Activated naive CD4-positive, alpha-beta T cell treated with anti-CD3 and anti-CD28 coated beads, Interleukin-2, amount 50 U/mL, for 72 hours (primary cell): Measurements from ENCODE around the gene DPF3. TPM values are rescaled to one million over a fixed set of nuclear protein-coding genes. Genes with fewer than 3 reads are reported as not detected.
A peak's percentile ranks its signal among the peaks of the same experiment; 100 is the strongest.
"Not testable (repeated sequence)": the region's sequence is repeated elsewhere in the genome, so short reads cannot be mapped to it uniquely, and the experiment has no call there.

Experiments
- ATAC-seq, 2 donors: fragments of 150-1000 bp; cut with Tn5 transposase; 2 replicates each; pipeline ENCODE4 v1.10.0; 2021; ENCODE audit warnings: mild to moderate bottlenecking in 2 of 2, moderate library complexity in 2 of 2
- DNase-seq, 2 donors: peaks; one replicate each; pipeline ENCODE4 v3.0.0; 2021 to 2022; ENCODE audit warnings: low spot score in 2 of 2
- H3K27ac Mint-ChIP-seq, 2 donors: one replicate each; pipeline ENCODE4 v1.8.0; 2022; ENCODE audit warnings: mild to moderate bottlenecking in 2 of 2, mixed read lengths in 2 of 2
- H3K36me3 Mint-ChIP-seq, 2 donors: one replicate each; pipeline ENCODE4 v1.8.0; 2022; ENCODE audit warnings: mixed read lengths in 2 of 2
- H3K9me3 Mint-ChIP-seq, 2 donors: one replicate each; pipeline ENCODE4 v1.8.0; 2022; ENCODE audit warnings: mixed read lengths in 2 of 2
- total RNA-seq, 2 donors: library from RNA; stranded (reverse); gene quantifications; one replicate each; pipeline ENCODE4 v1.2.3, GENCODE V29; 2022

DPF3 gene
- total RNA-seq, 2 donors from 2014 or later, result 0.29 TPM; not detected in 1

DNA sequence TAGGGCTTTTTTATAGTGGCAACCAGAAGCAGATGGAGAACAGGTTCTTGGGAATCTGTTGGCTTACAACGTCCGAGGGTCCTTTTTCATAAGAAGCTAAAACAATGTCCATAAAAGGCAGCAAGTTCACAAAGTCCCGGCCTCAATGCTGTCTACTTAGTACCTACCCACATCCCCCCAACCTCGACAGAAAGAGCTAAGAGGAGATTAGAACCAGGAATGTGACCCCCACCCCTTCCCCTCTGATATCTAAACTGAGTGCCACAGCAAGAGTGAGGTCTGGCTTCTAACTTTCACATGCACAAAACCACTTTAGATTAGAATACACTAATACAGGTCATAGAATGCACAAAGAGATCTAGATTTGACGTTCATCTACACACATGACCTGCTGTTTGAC is 4.5 kb downstream of the DPF3 start:
- Mint-ChIP-seq H3K9me3 (no peaks in the 10 kb centered on the region), H3K27ac (no peak overlapping the region), H3K36me3 (peaks cover 5 to 6% of the 10 kb centered on the region in 2 donors)
- ATAC-seq, result no peak
- DNase-seq, result no peak

DNA sequence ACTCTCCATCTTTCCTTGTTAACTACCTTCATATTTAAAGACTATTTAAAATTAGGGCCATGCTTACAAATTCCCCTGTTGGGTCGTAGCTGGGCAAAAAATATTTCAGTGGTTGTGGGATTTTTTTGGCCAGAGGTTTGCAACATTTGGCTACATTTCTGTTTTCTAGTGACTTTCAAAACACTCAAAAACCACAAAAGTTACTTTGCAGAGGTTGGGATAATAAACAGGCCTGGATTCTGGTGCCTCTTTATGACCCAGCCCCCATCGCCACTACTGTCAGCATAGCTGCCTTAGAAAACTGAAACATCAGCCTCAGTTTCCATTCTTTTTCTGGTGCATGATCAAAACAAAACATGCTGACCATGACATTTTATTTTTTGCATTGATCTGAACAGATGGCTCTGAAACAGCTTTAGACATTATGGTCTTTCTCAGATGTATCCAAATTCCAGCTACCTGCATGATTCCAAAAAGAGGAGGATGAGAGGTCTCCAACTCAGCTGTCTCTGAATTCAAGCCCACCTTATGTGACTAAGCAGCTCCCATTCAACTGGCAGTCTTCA is 5.2 kb downstream of the DPF3 start:
- Mint-ChIP-seq H3K36me3 (peaks cover 5 to 6% of the 10 kb centered on the region in 2 donors), H3K9me3 (no peaks in the 10 kb centered on the region), H3K27ac (no peak overlapping the region)
- ATAC-seq, result no peak
- no peak for DNase-seq

DNA sequence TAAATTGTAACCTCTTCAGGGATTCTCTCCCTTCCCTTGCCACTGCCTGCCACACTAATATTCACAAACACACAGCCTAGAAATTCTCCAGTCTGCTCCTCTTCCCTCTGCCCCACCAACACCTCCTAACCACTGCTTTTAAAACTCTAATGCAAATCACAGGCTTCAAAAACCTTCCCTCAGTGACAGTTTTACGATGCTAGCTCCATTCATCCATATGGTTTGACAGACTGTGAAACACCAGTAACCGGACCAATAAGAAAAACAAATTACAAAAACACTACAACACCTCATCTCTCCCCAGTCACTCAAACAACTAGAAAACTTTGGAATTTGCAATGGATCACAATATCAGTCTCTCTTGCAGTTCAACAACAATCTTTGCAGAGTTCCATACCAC is 5.7 kb downstream of the DPF3 start:
- ATAC-seq, result no peak

DNA sequence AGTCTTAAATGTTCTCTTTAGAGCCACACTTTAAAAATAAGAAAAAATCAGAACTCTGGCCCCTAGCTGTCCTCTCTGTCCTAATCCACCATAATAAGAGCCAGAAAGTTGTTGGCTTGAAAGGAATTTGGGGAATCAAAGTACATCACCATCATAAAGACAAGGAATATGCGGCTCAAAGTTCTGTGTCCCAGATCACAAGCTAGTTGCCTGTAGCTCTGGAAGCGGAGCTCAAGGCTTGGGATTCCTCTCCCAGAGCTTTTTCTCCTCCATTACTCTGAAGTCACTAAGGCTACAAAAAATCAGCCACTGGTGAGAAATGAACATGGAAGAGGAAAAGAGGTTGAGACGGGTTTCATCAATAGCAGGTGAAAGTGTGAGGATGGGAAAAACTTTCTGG is 6.4 kb downstream of the DPF3 start:
- no peaks in the 10 kb centered on the region for H3K9me3 Mint-ChIP-seq
- no peak for ATAC-seq

More for the DNA sequence above, 5.7 kb downstream of the DPF3 start:
- no peak for DNase-seq
- Mint-ChIP-seq H3K27ac (no peak overlapping the region), H3K9me3 (no peaks in the 10 kb centered on the region), H3K36me3 (peaks cover 5 to 6% of the 10 kb centered on the region in 2 donors)

DNA sequence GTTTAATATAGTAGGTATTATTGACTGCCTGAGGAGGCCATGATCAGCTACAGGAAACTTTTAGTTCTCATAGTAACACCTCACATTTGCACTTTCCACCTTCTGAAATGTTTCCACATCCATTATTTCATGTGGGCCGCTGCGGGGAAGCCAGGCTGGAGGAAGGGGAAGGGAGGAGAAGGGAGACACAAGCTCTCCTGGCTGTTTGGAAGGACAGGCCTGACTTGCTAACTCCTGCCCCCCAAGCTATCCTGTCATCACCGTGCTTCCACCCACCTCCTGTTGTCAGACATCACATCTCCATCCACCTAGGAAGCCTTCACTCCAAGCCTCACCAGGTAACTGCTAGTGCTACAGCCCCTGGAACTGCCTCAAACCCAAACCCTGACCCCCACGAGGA is 9.5 kb downstream of the DPF3 start:
- H3K36me3 Mint-ChIP-seq, result no peaks in the 10 kb centered on the region
- ATAC-seq, result no peak
- DNase-seq, result no peak
- no peaks in the 10 kb centered on the region for H3K9me3 Mint-ChIP-seq
- no peak overlapping the region for H3K27ac Mint-ChIP-seq

More for the DNA sequence above, 6.4 kb downstream of the DPF3 start:
- DNase-seq, result no peak
- peaks cover 2% of the 10 kb centered on the region in 2 donors for H3K36me3 Mint-ChIP-seq
- H3K27ac Mint-ChIP-seq, result no peak overlapping the region

DNA sequence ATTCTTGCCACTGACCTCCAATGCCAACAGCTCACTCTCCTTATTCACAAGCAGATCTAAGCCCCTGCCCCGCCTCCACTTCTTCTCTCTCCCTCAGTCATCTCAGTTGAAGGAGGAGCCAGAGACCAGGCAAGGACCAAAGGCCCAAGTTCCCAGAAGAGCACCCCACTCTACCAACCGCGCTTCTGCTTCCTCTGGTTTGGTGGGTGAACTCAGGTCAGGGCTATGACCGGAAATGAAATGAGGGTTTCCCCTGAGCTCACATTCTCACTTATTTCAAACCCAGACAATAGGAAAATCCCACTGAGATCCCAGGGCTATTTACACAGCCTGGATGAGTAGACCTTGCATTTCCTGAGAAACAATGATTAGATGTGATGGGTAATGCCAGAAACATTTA is 9.9 kb downstream of the DPF3 start:
- Mint-ChIP-seq H3K36me3 (no peaks in the 10 kb centered on the region), H3K27ac (peak overlapping the region in 1 of 2 donors; percentile 82), H3K9me3 (no peaks in the 10 kb centered on the region)
- ATAC-seq, result peak; percentile 52 to 67
- no peak for DNase-seq

DNA sequence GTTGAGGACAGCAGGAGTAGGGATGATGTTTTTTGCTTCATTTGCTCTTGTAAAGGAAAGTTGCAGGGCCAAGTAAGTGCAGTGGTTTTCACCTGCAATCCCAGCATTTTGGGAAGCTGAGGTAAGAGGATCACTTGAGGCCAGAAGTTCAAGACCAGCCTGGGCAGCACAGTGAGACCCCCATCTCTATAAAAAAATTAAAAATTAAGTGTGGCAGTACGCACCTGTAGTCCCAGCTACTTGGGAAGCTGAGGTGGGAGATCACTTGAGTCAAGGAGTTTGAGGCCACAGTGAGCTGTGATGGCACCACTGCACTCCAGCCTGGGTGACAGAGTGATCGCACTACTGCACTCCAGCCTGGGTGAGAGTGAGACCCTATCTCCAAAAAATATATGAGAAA is 10.8 kb downstream of the DPF3 start:
- H3K27ac Mint-ChIP-seq, result no peak overlapping the region
- DNase-seq (no peak), ATAC-seq (no peak)
- no peaks in the 10 kb centered on the region for H3K9me3 Mint-ChIP-seq
- no peaks in the 10 kb centered on the region for H3K36me3 Mint-ChIP-seq

DNA sequence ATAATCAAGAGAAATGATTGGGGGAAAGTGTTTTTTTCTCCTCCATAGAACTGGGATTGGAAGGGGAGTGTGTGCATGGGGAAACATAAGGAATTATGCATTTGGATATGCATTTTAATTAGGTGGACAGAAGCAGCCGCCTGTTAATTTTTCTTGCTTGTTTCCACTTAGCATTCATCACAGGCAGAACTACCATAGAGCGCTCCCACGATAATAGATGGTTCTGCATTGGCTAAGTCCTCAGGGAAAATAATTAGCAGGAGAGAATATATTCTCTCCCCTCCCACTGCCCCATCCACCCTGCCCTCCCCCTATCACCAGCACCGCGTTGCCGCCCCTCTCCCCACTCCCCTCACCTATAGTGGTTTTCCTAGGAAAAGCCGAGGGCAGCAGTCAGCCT is 11.4 kb downstream of the DPF3 start:
- H3K27ac Mint-ChIP-seq, result no peak overlapping the region
- no peaks in the 10 kb centered on the region for H3K36me3 Mint-ChIP-seq
- ATAC-seq (no peak), DNase-seq (no peak)
- H3K9me3 Mint-ChIP-seq, result no peaks in the 10 kb centered on the region

DNA sequence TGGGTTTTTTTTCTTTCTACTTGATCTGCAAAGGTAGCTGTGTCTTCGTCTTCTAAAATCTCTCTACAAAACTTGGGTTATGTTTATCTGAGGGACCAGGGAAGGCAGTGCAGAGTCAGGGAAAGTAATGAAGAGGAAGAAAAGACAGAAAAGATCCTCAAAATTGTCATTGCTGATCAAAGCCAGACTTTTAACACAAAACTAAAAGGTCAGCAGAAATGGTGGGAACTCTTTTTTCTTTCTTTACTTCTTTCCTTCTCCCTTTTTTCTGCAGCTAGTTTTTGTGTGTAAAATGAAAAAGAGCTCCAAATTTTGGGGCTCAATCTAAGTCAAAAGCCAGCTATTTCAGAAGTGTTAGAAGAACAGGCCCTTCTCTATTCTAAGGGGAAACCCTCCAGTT is 11.9 kb downstream of the DPF3 start:
- Mint-ChIP-seq H3K9me3 (no peaks in the 10 kb centered on the region), H3K27ac (no peak overlapping the region), H3K36me3 (no peaks in the 10 kb centered on the region)
- ATAC-seq, result no peak
- no peak for DNase-seq

DNA sequence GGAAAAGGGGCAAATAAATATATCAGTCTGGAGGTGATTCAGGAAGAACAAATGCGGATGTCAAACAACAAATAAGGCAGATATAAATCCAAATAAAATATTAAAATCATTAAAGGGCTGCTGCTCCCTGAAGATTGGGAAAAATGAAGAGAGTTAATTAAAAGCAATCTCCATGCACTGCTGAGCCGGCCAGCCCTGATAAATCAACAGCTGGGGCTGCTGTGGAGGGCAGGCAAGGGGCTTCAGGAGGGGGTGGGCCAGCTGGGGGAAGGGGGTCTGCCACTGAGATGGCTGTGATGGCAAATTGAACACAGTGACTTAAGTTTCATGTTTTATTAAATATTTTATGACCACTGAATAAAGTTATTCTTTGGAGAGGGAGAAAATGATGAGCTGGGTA is 12.4 kb downstream of the DPF3 start:
- no peak for ATAC-seq
- no peaks in the 10 kb centered on the region for H3K36me3 Mint-ChIP-seq
- DNase-seq, result no peak
- no peaks in the 10 kb centered on the region for H3K9me3 Mint-ChIP-seq
- H3K27ac Mint-ChIP-seq, result no peak overlapping the region

DNA sequence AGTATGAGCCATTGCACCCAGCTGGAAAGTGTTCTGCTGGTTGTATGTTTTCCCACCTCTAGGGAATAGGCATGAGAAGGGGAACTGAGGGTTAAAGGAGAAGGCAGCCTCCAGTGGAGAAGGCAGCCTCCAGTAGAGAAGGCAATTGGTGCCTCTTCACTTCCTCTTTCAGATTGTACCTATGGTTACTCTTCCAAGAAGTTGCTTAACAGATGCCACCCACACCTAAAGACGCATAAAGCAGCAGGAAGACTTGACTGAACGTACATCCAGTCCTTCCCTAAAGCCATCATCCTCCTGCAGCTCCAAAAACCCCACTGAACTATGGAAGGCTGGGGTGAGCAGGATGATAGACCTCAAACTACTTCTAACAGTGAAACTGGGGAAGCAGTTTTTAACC is 13.1 kb downstream of the DPF3 start:
- H3K9me3 Mint-ChIP-seq, result no peaks in the 10 kb centered on the region
- ATAC-seq (no peak), DNase-seq (no peak)
- H3K27ac Mint-ChIP-seq, result no peak overlapping the region
- H3K36me3 Mint-ChIP-seq, result no peaks in the 10 kb centered on the region

DNA sequence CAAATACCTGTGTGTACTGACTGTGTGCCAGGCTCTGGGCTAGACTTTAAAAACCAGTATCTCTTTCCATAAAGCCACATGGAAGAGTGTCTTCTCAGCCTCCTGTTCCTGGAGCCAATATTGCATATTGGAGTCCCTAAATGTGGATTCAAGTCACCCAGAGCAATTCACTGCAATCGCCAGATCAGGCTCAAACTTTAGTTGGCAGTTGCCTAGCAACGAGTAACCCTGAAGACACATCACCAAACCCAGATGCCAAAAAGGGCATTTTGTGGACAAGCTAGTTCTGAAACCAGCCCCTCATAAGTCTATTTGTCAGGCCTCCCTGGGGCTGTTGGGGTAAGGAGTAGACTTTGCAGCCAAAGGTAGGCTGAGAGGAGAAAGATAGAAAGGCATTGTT is 13.7 kb downstream of the DPF3 start:
- no peak for ATAC-seq
- no peak overlapping the region for H3K27ac Mint-ChIP-seq
- DNase-seq, result no peak
- H3K36me3 Mint-ChIP-seq, result no peaks in the 10 kb centered on the region
- no peaks in the 10 kb centered on the region for H3K9me3 Mint-ChIP-seq

DNA sequence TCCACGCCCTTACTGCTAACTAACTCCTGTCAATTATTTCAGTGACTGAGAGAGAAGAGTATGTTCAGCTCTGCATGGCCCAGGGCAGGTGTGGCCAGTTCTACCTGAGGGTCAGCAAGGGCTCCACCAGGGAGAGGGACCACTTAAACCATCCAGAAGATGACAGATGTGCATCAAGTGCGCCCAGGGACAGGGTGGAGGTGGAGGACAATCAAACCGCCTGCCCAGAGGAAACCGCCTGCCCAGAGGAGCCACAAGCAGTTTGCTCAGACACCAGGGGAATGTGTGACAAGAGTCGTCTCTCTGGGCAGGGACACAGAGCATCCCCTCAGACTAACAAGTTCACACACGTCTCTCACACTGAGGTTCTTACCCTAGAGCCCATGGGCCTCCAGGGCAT is 14.5 kb downstream of the DPF3 start:
- ATAC-seq (no peak), DNase-seq (no peak)
- Mint-ChIP-seq H3K27ac (peak overlapping the region in 1 of 2 donors; percentile 29), H3K9me3 (no peaks in the 10 kb centered on the region), H3K36me3 (no peaks in the 10 kb centered on the region)

DNA sequence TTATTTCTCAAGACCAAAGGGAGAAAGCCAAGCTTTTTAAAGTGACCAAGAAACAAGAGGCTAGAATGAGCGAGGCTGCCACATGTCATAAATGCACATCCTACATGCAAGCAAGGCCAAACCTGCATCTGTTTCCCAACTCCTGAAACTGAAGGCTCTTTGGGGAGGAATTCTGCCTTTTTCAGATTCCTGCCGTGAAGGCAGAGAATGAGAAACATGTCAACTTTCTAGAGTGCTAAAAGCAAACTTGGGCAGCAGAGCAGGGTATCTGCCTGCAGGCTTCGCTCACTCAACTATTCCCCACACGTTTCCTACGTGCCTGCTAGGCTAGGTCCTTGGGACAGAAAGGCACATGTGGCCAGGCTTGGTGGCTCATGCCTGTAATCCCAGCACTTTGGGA is 15.2 kb downstream of the DPF3 start:
- Mint-ChIP-seq H3K36me3 (no peaks in the 10 kb centered on the region), H3K9me3 (no peaks in the 10 kb centered on the region), H3K27ac (no peak overlapping the region)
- no peak for DNase-seq
- ATAC-seq, result no peak

DNA sequence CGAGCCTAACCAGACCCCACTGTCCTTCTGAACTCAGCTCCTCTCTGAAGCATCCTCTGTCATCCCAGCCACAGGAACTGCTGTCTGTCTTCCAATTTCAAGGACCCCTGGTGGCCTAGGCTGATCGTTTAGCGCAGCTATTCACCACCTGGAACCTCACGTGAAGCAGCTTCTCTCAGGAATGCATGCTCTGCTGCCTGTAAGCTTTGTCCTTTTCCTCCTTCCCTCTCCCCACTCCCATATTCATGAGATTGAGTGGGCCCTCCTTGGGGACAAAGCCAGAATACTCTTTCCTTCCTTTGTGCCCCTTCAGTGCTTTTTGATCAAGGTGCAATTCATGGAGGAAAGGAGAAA is 17.2 kb downstream of the DPF3 start:
- no peak for DNase-seq
- H3K9me3 Mint-ChIP-seq, result no peaks in the 10 kb centered on the region
- ATAC-seq, result no peak
- no peak overlapping the region for H3K27ac Mint-ChIP-seq
- peaks cover 0 to 5% of the 10 kb centered on the region in 2 donors for H3K36me3 Mint-ChIP-seq

DNA sequence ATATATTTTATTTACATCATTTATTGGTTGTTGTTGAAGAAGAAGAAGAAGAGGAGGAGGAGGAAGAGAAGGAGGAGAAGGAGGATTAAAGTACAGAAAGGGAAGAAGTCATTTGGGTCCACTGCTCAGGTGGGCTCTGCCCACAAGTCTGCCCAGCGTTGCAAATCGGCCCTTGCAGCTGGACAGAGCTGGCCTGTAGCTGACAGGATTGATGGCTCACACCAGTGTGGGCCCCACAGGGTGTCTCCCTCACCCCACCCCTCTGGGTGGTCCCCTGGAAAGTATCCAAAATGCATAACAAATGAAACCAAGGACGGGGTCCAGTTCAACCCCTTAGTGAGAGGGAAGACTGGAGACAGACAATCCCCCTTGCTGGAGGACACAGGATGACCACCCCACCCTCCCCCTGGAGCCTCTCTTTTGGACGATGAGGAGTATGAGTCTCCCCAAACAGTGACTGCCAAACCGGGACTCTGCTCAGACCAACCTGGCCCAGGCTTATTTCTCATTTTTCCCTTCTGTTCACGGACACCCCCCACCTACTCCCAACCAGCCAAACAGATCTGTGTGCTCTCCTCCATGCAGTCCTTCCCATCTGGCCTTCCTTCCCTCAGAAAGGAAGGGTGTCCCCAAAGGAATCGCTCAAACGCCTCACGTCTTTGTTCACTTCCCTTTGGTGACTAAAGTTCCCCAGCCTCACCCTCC is 17.7 kb downstream of the DPF3 start:
- ATAC-seq (no peak), DNase-seq (no peak)
- no peaks in the 10 kb centered on the region for H3K9me3 Mint-ChIP-seq
- H3K27ac Mint-ChIP-seq, result no peak overlapping the region
- H3K36me3 Mint-ChIP-seq, result peaks cover 0 to 5% of the 10 kb centered on the region in 2 donors

DNA sequence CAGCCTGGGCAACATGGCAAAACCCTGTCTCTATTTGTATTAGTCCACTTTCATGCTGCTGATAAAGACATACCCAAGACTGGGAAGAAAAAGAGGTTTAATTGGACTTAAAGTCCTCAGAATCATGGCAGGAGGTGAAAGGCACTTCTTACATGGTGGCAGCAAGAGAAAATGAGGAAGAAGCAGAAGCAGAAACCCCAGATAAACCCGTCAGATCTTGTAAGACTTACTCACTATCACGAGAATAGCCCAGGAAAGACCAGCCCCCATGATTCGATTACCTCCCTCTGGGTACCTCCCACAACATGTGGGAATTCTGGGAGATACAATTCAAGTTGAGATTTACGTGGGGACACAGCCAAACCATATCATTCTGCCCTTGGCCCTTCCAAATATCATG is 23.0 kb downstream of the DPF3 start:
- not testable (repeated sequence) for H3K27ac Mint-ChIP-seq, DNase-seq, ATAC-seq, H3K36me3 Mint-ChIP-seq, H3K9me3 Mint-ChIP-seq
